Fibroblast of the conjunctiva (primary cell): ENCODE results near the gene PGBD2.
A peak's percentile ranks its signal among the peaks of the same experiment; 100 is the strongest.
"Not testable (repeated sequence)": the region's sequence is repeated elsewhere in the genome, so short reads cannot be mapped to it uniquely, and the experiment has no call there.

Experiments
- DNase-seq: peaks from one replicate; pipeline ENCODE4 v3.0.0-alpha.2; 2010; ENCODE audit warnings: low read depth

The PGBD2 gene

DNA sequence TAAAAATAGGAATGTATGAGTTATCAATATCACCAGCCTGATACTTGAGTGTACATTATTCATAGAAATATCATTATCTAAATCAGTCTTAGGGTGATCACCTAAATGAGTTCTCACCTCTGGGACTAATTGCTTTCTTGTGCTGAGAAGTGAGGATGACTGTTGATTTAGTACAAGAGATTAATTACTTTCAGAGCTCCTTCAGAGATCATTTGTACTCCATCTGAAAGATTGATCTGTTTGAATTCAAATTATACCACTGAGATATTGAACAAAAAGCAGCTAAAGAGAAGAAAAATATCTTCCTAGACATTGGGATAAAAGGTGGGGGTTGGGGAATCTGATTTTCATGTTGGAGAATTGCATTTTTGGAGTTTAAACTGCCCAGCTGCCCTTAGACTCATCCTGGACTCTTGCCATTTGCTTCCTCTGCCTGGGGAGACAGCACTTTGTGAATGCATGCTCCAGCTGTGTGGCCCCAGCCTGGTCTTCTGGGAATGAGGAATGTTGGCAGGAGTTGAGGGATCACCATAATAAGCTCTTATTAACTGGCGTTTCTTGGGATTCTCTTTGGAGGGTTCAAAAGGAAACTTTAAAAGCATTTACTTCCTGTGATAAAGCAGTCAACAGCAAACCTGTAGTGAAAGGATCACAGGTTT, 19.7 kb upstream of the PGBD2 start:
- DNase-seq = no peak

DNA sequence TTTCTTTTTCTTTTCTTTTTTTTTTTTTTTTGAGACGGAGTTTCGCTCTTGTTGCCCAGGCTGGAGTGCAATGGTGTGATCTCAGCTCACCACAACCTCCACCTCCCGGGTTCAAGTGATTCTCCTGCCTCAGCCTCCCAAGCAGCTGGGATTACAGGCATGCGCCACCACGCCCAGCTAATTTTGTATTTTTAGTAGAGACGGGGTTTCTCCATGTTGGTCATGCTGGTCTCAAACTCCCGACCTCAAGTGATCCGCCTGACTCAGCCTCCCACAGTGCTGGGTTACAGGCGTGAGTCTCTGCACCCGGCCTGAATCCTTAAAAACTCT, 16.2 kb upstream of the PGBD2 start:
- not testable (repeated sequence) for DNase-seq

DNA sequence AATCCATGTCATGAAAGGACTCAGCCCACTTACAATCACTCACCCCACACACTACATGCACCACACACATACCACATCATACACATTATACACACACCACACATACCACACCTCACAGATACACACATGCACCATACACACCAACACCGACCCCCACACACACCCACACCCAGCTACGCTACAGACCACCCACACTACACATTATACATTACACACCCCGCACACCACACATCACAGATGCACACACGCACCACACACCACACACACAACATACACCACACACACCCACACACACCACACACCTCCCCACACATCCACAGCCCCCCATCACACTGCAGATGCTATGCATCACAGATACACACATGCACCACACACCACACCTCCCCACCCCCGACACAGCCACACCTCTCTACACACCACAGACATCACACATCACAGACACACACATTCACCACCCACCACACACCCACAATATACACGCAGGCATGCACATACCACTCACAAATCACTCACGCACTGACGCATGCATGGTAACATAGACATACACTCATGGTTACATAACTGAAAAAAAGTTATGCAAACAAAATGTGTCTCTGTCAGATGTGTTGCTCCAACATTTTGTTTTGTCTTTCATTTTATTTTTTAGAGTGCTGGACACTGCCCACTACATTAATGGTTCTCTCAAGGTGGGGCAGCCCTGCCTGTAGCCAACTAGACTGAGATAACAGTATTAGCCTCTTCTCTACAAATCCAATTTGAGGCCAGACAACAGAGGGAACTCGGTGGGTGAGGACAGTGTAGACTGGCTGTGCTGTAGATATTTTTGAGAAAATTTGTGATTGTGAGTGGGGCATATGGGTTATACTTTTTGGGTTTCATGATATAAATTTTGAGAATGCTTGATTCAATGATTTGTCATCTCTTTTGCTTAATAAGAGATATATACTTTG, 15.2 kb upstream of the PGBD2 start:
- no peak for DNase-seq

DNA sequence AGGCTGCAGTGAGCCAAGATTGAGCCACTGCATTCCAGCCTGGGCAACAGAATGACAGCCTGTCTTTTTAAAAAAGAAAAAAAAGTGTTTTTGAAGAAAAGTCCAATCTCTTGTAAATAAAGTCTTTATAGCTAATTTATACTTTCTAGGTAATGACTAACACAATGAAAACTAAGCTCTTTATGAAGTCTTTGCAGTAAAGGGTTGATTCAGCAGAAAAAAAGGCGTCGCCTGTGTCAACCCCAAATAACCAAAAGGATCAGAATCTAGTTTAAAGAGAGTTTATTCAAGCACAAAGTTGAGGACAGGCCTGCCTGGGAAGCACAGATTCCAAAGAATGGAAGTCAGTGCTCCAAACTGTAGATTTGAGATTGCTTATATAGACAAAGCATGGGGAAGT, 14.3 kb upstream of the PGBD2 start:
- DNase-seq = no peak

DNA sequence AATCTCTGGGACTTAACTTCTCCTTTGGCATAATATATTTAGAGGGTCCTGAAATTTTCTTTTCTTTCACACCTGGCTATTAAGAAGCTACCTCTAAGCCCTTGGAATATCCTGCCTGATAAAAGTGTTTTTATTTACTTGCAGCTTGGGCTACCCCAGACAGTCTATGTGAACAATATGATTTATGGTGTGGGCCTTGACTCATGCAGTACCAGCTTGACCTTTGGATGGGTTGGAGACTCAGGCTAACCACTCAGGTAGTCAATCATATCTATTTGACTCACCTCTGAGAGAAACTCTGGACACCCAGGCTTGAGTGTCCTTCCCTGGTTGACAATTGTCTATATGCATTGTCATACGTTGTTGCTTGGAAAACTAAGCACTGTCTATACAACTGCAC, 13.4 kb upstream of the PGBD2 start:
- DNase-seq = no peak

DNA sequence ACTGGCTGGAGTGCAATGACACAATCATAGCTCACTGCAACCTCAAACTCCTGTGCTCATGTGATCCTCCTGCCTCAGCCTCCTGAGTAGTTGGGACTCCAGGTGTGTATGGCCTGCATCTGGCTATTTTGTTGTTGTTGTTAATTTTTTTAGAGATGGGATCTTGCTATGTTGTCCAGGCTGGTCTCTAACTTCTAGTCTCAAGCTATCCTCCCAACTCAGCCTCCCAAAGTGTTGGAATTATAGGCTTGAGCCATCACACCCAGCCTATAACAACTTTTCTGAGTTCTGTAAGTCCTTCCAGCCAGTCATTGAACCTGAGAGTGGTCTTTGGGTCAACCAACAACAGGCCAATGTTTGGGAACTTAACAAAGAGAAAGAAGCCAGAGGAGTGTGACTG, 11.2 kb upstream of the PGBD2 start:
- no peak for DNase-seq

DNA sequence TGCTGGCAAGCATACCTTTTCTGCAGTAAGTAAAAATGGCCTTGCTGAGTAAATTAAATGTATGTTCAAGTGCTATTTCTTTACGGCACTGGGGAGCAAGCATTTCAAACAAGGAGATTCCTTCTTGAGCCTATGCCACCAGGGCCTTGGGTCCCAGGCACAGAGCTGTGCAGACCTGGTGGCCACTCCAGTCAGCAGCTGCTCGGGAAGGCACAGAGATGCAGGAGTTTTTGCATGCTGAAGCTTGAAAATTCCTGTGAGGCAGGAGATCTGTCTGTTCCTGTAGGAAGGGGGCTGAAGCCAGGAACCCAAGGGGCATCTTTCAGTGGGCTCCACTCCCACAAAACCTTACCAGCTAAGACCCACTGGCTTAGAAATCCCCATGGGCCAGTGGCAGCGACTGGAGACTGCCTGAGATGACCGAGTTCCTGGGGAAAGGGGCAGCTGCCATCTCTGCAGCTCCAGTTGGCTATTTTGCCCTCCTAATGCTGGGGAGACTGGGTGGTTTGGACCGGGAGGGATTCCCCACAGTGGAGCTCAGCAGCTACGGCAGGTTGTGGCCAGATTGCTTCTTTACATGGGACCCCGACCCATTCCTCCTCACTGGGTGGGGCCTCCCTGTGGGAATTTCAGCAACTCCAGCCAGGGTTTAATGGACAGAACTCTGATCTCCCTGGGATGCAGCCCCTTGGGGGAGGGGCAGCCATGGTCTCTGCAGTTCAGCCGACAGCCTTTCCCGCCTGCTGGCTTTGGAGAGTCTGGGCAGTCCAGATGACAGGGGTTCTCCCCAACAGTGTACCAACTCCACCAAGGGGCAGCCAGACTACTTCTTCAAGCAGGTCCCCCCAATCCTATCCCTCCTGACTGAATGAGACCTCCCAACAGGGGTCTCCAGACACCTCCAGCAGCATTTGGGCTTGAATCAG, 8.4 kb upstream of the PGBD2 start:
- DNase-seq = no peak

DNA sequence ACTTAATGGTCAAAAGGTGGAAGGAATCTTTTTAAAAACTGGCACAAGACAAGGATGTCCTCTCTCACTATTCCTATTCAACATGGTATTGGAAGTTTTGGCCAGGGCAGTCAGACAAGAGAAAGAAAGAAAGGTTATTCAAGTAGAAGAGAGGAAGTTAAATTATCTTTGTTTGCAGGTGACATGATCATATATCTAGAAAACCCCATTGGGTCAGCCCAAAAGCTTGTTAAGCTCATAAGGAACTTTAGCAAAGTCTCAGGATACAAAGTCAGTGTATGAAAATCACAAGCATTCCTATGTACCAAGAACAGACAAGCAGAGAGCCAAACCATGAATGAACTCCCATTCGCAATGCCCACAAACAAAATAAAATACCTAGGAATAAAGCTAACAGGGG, 5.4 kb upstream of the PGBD2 start:
- DNase-seq = no peak

DNA sequence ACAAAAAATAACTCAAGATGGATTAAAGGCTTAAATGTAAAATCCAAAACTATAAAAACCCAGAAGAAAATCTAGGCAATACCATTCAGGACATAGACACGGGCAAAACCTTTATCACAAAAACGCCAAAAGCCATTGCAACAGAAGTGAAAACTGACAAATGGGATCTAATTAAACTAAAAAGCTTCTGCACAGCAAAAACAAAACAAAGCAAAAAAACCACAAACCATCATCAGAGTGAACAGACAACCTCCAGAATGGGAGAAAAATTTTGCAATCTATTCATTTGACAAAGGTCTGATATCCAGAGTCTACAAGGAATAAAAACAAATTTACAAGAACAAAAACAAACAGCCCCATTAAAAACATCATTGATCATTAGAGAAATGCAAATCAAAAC, 4.5 kb upstream of the PGBD2 start:
- no peak for DNase-seq

DNA sequence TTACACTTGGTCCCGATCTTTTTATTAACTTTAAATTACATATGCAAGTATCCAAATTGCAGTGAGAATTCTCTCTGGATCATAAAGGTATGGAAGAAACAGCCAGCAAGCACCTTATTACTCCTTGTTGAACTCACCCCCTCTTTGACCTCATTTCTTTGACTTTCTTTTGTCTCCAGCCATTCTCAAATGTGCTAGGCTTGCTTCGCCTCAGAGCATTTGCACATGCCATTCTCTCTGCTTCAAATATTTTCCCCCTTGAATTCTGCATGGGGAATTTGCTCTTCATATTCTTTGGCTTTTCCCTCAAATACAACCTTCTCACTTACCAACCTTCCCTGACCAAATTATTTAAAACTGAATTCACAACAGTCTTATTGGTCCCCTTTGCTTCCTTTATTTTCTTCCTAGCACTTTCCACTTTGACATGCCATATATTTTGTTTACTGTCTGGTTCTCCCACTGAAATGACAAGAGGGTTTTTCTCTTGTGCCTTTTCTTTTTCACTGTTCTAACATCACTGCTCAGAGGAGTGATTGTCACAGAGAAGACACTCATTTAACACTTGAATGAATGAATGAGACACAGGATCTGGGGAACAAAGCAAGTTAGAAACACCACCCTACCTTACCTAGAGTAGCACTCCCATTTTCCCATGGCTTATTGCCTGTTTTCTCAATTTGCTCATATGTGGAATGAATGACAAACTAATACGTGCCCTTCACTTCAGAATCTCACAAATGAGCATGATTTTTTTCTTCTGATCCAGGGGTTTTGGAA, 1.4 kb upstream of the PGBD2 start:
- no peak for DNase-seq

DNA sequence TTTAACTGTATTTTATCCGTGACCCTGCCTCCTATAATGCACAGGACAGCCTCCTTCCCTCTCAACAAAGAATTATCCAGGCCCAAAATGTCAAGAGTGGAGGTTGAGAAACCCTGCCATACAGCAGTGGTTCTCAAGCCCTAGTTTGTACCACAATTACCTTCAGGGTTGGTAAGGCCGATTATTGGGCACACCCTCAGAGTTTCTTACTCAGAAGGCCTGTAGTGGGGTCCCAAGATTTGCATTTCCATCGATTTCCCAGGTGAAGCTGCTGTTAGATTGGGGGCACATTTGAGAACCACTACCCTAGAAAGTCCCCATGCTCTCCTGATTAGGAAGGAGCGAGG, 400 bp upstream of the PGBD2 start:
- no peak for DNase-seq

DNA sequence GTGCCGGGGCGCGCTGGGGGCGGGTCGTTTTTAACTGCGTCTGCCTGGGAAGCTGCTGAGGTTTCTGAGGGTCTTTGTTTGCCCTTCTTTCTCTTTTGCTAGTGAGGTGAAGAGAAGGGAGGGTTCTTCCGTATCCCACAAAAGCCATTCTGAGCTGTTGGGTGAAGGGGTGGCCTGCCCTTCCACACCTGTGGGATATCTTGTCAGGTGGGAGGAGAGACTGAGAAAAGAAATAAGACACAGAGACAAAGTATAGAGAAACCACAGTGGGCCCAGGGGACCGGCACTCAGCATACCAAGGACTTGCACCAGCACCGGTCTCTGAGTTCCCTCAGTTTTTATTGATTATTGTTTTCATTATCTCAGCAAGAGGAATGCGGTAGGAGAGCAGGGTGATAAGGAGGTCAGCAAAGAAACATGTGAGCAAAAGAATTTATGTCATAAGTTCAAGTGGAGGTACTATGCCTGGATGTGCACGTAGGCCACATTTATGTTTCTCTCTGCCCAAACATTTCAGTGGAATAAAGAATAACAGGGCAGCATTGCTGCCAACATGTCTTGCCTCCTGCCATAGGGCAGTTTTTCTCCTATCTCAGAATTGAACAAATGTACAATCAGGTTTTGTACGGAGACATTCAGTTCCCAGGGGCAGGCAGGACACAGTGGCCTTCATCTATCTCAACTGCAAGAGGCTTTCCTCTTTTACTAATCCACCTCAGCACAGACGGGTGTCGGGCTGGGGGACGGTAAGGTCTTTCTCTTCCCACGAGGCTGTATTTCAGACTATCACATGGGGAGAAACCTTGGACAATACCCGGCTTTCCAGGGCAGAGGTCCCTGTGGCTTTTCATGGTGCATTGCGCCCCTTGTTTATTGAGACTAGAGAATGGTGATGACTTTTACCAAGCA, 972 bp downstream of the PGBD2 start:
- DNase-seq = no peak

DNA sequence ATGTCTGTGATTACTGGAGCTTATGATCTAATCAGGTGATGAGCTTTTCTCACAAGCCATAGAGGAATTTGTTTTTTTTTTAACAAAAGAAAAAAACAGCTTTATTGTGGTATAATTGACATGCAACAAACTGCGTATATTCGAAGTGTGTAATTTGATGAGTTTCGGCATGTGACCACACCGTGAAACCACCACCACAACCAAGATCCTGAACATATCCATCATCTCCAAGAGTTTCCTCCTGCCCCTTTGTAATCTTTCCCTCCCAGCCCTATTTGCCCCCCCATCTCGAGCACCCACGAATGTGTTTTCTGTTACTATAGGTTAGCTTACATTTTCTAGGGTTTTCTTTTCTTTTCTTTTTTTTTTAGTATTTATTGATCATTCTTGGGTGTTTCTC, 4.7 kb downstream of the PGBD2 start:
- DNase-seq = no peak

DNA sequence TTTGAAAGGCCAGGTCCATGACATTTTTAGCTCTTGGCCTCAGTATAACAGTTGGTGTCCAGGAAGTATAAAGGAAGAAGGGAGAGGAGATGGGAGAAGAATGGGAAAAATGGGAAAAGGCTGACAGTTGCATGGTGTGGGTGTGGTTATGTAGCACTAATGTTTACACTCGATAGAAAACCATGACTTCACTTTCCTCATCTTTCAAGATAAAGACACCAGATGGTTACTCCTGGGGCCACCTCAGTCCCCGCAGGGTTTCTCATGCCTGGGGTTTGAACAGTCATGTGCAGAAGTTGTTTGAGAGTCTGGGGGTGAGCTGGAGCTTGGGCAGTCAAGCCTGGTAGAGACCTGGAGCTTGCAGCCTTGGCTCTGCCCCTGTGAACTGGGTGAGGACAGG, 7.9 kb downstream of the PGBD2 start:
- no peak for DNase-seq

DNA sequence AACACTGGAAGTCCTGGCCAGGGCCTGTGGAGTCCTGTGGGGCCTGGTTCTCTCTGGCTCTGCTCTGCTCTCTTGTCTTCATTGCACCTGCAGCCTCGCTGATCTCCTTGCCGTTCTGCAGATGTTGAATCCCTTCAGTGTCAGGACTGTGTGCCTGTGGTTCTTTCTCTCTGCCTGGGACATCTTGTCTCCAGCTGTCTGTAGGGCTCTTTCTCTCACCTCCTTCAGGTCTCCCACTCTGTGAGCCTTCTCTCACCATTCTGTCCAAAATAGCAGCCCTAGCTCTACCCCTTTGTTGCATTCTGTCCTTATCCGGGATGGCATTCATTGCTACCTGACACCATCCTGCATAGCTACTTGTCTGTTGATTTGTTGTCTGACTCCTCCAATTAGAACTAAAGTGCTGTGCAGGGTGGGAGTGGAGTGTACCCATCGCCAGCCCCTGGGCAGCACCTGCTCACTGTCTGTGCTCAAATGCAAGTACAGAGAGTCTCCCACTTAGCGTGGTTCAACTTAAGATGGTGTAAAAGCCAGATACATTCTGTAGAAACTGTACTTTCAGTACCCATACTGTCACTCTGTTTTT, 8.9 kb downstream of the PGBD2 start:
- no peak for DNase-seq

DNA sequence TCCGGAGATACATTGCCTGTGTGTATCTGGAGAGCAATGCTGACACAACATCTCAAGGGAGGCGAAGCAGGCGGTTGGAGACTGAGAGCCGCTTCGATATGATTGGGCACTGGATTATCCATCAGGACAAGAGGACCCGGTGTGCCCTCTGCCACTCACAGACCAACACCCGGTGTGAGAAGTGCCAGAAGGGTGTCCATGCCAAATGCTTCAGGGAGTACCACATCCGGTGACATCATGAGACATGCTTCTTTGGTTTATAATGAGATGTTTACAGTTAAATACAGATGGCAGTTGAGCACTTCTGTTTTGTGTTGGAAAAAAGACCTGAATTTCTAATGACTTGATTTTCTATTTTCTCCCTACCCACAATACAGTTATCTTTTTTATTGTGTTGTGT, 12.1 kb downstream of the PGBD2 start:
- DNase-seq = no peak

DNA sequence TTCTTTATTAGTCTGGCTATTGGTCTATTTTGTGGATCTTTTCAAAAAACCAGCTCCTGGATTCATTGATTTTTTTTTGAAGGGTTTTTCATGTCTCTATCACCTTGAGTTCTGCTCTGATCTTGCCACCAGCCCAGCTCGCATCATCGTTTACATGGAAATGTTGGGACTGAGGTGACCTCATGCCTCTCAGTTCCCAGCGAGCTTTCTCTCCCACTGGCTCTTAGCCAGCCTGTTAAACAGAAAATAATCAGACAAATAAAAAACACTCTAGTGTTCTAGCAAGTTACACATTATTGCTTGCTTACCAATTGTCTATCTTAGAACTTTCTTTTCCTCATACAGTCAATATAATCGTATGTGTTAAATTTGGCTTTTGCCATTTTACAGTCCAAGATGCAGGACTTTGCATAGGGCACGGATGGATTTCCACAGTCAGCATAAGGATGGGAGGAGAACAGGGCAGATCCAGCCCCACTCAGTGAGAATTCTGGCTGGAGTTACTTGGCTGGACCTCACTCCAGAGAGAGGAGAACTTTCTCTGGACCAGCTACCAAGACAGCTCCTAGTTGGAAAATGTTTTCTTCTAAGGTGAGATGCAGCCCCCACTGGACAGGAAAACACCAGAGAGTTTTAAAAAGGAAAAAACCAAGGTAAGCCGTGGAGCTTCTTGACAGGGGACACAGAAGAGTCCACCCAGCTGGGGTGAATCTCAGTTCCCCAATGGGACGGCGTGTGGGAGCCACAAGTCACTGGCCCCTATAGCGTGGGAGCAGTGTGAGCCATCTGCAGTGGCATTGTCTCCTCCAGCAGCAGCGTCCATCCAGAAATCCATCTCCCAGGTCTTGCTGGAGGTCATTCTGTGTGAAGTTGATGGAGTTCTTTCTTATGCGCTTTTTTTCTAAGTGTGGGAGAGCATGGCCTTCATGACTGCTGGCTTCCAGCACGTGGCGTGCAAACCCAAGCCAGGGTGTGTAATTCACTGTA, 17.6 kb downstream of the PGBD2 start:
- no peak for DNase-seq

DNA sequence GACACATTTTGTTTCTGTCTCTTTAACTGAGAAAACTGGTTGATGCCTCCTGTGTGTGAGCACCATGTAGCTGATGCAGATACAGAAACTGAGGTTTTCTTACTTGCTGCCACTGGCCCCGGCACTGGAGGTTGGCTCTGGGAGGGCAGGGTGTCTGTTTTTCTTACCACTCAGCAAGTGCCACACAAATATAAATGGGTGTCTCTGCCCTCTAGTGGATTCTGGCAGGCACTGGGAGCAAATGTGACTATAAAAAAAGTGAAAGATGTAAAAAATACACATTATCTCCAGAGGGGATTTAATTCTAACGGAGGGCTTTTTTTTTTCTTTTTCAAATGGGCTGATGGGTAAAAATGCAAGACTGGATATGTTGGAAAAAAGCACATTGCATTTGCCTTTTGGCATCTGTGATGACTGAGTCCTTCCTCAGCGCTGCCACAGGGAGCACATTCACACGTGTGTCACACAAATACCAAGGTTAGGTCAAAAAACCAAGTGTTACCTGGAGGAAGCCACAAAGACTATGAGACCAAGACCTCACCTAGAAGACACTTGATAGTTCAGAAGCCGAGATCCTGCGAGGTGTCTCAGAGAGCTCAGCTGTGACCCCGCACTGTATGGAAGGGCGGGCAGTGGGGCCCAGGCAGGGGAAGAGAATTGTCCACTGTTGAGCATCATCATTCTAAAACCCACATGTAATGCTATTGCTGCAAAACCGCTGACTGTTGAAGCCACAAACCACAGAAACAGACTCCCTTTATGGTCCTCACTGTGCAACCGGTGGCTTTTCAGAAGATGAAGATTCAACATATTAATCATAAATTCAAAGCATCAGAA, 18.9 kb downstream of the PGBD2 start:
- peak; percentile 43 for DNase-seq
